K562 (cell line): Measurements from ENCODE around the gene C14orf180. TPM values are rescaled to one million over a fixed set of nuclear protein-coding genes. Genes with fewer than 3 reads are reported as not detected.
A peak's percentile ranks its signal among the peaks of the same experiment; 100 is the strongest.

Source experiments
- ATAC-seq: fragments of 200-7000 bp; cut with Tn5 transposase; 3 replicates; pipeline ENCODE4 v1.9.1; 2020; ENCODE audit warnings: moderate library complexity
- BruUV-seq: library from RNA; stranded (reverse); fragments of 400-500 nt; replicated peaks from 2 replicates; lab custom pipeline; 2021; lab: Mats Ljungman, UMichigan
- CTCF ChIA-PET: fragments of 300-600 bp; formaldehyde crosslinking; extraction: SDS; loops from one replicate; lab custom pipeline; 2021; ENCODE audit warnings: low intra/inter-chr PET ratio; lab: Yijun Ruan, JAX
- POLR2A ChIA-PET: fragments of 300-600, 350-650 bp; sonication (Branson Sonifier 250); formaldehyde crosslinking; extraction: SDS; loops from one replicate; lab custom pipeline; 2021; ENCODE audit warnings: antibody characterized with exemption, inconsistent platforms; lab: Yijun Ruan, JAX
- DNase-seq, 4 experiments: peaks; one replicate each; pipeline versions ENCODE4 v3.0.0 to v3.0.0-alpha.2; 2011 to 2018; ENCODE audit warnings: low spot score in 3 of 4, mixed read lengths in 3 of 4; ENCODE audit errors: extremely low read depth in 1 of 4
- FAIRE-seq: peaks from 2 replicates; lab custom pipeline; 2011; peaks lifted over from hg19 to GRCh38; lab: Jason Lieb, UNC
- H2AFZ ChIP-seq: 2 replicates; pipeline ENCODE4 v1.6.0; 2011; ENCODE audit warnings: low read depth, low read length, control low read depth, inconsistent platforms
- H3K27ac ChIP-seq: fragments of 200-600 bp; 3 replicates; pipeline ENCODE4 v1.8.0; 2011; ENCODE audit warnings: low read depth, mild to moderate bottlenecking, control low read depth, inconsistent platforms, low read length, moderate library complexity, mixed read lengths; ENCODE audit errors: extremely low read depth
- H3K27me3 ChIP-seq, 2 experiments: fragments of 300-600 bp in 1 of 2; 2 replicates in 1 of 2; 3 replicates in 1 of 2; pipeline versions ENCODE4 v1.6.0 to v1.8.0; 2011; ENCODE audit warnings: inconsistent platforms in 2 of 2, low read length in 2 of 2, mild to moderate bottlenecking in 1 of 2, mixed read lengths in 1 of 2, moderate library complexity in 1 of 2; ENCODE audit not compliant: control insufficient read depth in 2 of 2, insufficient read depth in 2 of 2
- H3K36me3 ChIP-seq: fragments of 300-600 bp; 3 replicates; pipeline ENCODE4 v1.8.0; 2011; ENCODE audit warnings: mild to moderate bottlenecking, low read length, inconsistent platforms; ENCODE audit not compliant: control insufficient read depth, insufficient read depth
- H3K4me1 ChIP-seq, 2 experiments: fragments of 200-600 bp in 1 of 2; replicated peaks in 1 of 2; 2 replicates in 1 of 2; 3 replicates in 1 of 2; pipeline versions ENCODE4 v1.5.1 to v1.8.0; 2011; ENCODE audit warnings: inconsistent platforms in 2 of 2, low read length in 2 of 2, mild to moderate bottlenecking in 1 of 2, mixed read lengths in 1 of 2, moderate library complexity in 1 of 2; ENCODE audit not compliant: control insufficient read depth in 2 of 2, insufficient read depth in 2 of 2
- H3K4me2 ChIP-seq: 2 replicates; pipeline ENCODE4 v1.6.1; 2011; ENCODE audit warnings: low read length, control low read depth, inconsistent platforms, mixed read lengths; ENCODE audit not compliant: insufficient read depth
- H3K4me3 ChIP-seq: fragments of 200-600 bp; sonication (generic), shearing (Covaris generic); 2 replicates; pipeline ENCODE4 v1.5.1; 2016; ENCODE audit warnings: control low read depth, inconsistent platforms
- H3K79me2 ChIP-seq: fragments of 200-600 bp; 3 replicates; pipeline ENCODE4 v1.8.0; 2011; ENCODE audit warnings: low read length, inconsistent platforms; ENCODE audit not compliant: control insufficient read depth, insufficient read depth
- H3K9ac ChIP-seq, 2 experiments: 2 replicates each; pipeline versions ENCODE4 v1.6.0 to v1.6.1; 2011; ENCODE audit warnings: low read depth in 2 of 2, low read length in 2 of 2, control low read depth in 1 of 2, inconsistent platforms in 1 of 2, mild to moderate bottlenecking in 1 of 2, mixed read lengths in 1 of 2; ENCODE audit not compliant: insufficient read depth in 1 of 2
- H3K9me1 ChIP-seq: one replicate; pipeline ENCODE4 v1.6.0; 2011; ENCODE audit warnings: inconsistent platforms, mild to moderate bottlenecking, low read length, moderate library complexity; ENCODE audit not compliant: control insufficient read depth, insufficient read depth
- H3K9me3 ChIP-seq: replicated peaks from 2 replicates; pipeline ENCODE4 v1.5.1; 2011; ENCODE audit warnings: low read depth, low read length, inconsistent platforms; ENCODE audit not compliant: control insufficient read depth, insufficient read depth
- H4K20me1 ChIP-seq: replicated peaks from 2 replicates; pipeline ENCODE4 v1.6.1; 2011; ENCODE audit warnings: low read length, inconsistent platforms, mixed read lengths; ENCODE audit not compliant: control insufficient read depth, insufficient read depth
- ARID1B ChIP-seq: fragments of 450-650 bp; IDR thresholded peaks from 2 replicates; pipeline ENCODE4 v1.6.1; 2016; ENCODE audit warnings: antibody characterized with exemption, mild to moderate bottlenecking, inconsistent platforms
- GABPA ChIP-seq: fragments of 200-800 bp; sonication (Bioruptor generic); conservative IDR thresholded peaks from 2 replicates; pipeline ENCODE4 v1.6.1; 2016; ENCODE audit warnings: low read depth, missing genetic modification characterization, missing compliant biosample characterization
- MXI1 ChIP-seq: IDR thresholded peaks from 2 replicates; pipeline ENCODE4 v1.6.1; 2011; ENCODE audit warnings: low read depth, mild to moderate bottlenecking, improper control_type of control experiment, low read length
- MYNN ChIP-seq, 2 experiments: sonication (generic); formaldehyde crosslinking in 1 of 2; IDR thresholded peaks; 2 replicates each; pipeline versions ENCODE4 v1.5.0 to v1.6.1; 2016 to 2020; ENCODE audit warnings: antibody characterized with exemption in 1 of 2, missing genetic modification reagents in 1 of 2
- PPARD ChIP-seq: fragments of 250-450 bp; sonication (Bioruptor Pico); IDR thresholded peaks from 2 replicates; pipeline ENCODE4 v1.8.0; 2022; ENCODE audit warnings: inconsistent platforms, mild to moderate bottlenecking, moderate library complexity
- PURB ChIP-seq: sonication (generic); formaldehyde crosslinking; IDR thresholded peaks from 2 replicates; pipeline ENCODE4 v1.9.0; 2021; ENCODE audit warnings: low read depth, mild to moderate bottlenecking, missing genetic modification reagents
- RAD21 ChIP-seq, 2 experiments: fragments of 250-450 bp in 1 of 2; fragments of 450-650 bp in 1 of 2; sonication (Bioruptor Pico) in 1 of 2; formaldehyde crosslinking in 1 of 2; IDR thresholded peaks in 1 of 2; conservative IDR thresholded peaks in 1 of 2; 2 replicates each; pipeline versions ENCODE4 v1.4.0 to v1.8.0; 2020 to 2022; ENCODE audit warnings: mild to moderate bottlenecking in 2 of 2, moderate library complexity in 1 of 2
- ZNF24 ChIP-seq: fragments of 450-650 bp; IDR thresholded peaks from 2 replicates; pipeline ENCODE4 v1.6.1; 2016
- WGBS: fragments of 100-300 bp; shearing (Covaris generic); methylation state at CpG from one replicate; pipeline ENCODE4 v1.1.6; 2016; ENCODE audit warnings: low coverage, mixed read lengths; ENCODE audit not compliant: insufficient coverage; ENCODE audit errors: missing lambda C conversion rate; 5-methylcytosine and 5-hydroxymethylcytosine counted together
- in situ Hi-C: fragments of 300-500 bp; cut with MboI; formaldehyde crosslinking; loops from 4 replicates; pipeline ENCODE4 v1.15.0; 2018; ENCODE audit warnings: inconsistent platforms, mixed read lengths
- intact Hi-C: fragments of 100-400 bp; cut with micrococcal nuclease; formaldehyde crosslinking; loops from 2 replicates; pipeline ENCODE4 v1.14.2; 2022
- polyA plus RNA-seq, 8 experiments: library from polyadenylated mRNA; depleted of rRNA in 4 of 8; stranded (reverse) in 5 of 8; unstranded in 3 of 8; fragments of >200 nt; fragmentation: Nextera tagmentation in 2 of 8; fragmentation: Illumina TruSeq in 1 of 8; extraction: Ambion mirVana in 2 of 8; extraction: Trizol in 1 of 8; gene quantifications; 2 replicates each; pipeline versions ENCODE4 v1.2.1 to v1.2.3, GENCODE V29; 2011 to 2014; ENCODE audit warnings: inconsistent platforms in 1 of 8, missing spikeins in 1 of 8
- total RNA-seq, 7 experiments: library from RNA; depleted of rRNA in 6 of 7; stranded (reverse); fragments of >200 nt in 6 of 7; fragmentation: Illumina TruSeq in 2 of 7; extraction: Trizol in 2 of 7; gene quantifications; 2 replicates each; pipeline versions ENCODE4 v1.2.1 to v1.2.3, GENCODE V29; 2011 to 2021; ENCODE audit warnings: low replicate concordance in 1 of 7
- TF ChIP-seq, protein P1 (sequence below): fragments of 250-450 bp; sonication (Bioruptor Pico); IDR thresholded peaks from 2 replicates; pipeline ENCODE4 v1.8.0; 2022; ENCODE audit warnings: moderate library complexity, mild to moderate bottlenecking, inconsistent platforms
- TF ChIP-seq, protein P2 (sequence below): fragments of 450-650 bp; IDR thresholded peaks from one replicate; pipeline ENCODE4 v1.6.1; 2018; ENCODE audit warnings: mild to moderate bottlenecking, moderate library complexity; ENCODE audit not compliant: partially characterized antibody
- TF ChIP-seq, protein P3 (sequence below), 2 experiments: fragments of 450-650 bp; formaldehyde crosslinking in 1 of 2; IDR thresholded peaks; 2 replicates each; pipeline versions ENCODE4 v1.4.0 to v1.6.1; 2014 to 2020; ENCODE audit warnings: mild to moderate bottlenecking in 2 of 2, borderline replicate concordance in 1 of 2, low read depth in 1 of 2

The C14orf180 gene
- total and polyA plus RNA-seq, 9 of the 15 experiments (the other 6 are each of a cell fraction or from before 2014, with no cell fraction given) = not detected

DNA sequence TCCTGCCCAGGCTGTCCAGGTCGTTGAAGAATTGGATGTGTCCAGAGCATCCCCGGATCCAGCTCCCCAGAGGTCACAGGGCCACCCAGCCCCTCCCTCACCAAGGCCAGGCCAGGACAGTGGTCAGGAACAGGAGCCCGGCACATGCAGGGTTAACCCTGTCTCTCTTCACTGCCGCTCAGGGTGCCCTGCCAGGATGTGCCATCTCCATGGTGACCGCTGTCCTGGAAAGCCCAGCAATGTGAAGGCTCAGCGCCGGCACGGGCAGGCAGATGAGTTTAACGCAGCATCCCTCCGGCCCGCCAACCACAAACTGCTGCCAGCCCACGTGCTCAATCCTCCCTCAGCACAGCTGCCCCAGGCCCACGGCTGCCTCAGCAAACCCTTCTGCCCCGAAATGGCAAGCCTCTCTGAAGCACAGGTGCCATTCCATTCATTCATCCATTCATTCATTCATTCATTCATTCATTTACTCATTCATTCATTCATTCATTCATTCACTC, 20.6 kb downstream of the C14orf180 start:
- Histone ChIP-seq H3K4me2 (no peak overlapping the region), H3K36me3 (no peaks in the 10 kb centered on the region), H3K27ac (no peak overlapping the region), H2AFZ (no peak overlapping the region), H3K9me1 (no peaks in the 10 kb centered on the region), H4K20me1 (no peaks in the 10 kb centered on the region), H3K27me3 (peaks cover 3 to 21% of the 10 kb centered on the region in 2 experiments; a peak in 3 of 5 replicates), H3K4me3 (no peak overlapping the region), H3K79me2 (no peaks in the 10 kb centered on the region), H3K9ac (no peak overlapping the region), H3K4me1 (peaks cover 0 to 15% of the 10 kb centered on the region in 2 experiments; a peak in 2 of 5 replicates), H3K9me3 (no peaks in the 10 kb centered on the region)
- no TSS peak for BruUV-seq
- WGBS = 0% methylated on average over 7 of the region's 14 CpGs
- intact Hi-C loops (no loop called here), in situ Hi-C loops (no loop called here)
- POLR2A ChIA-PET = no interaction called here
- ATAC-seq (no peak), FAIRE-seq (no peak), DNase-seq (no peak)
- CTCF ChIA-PET = no interaction called here
- peak; percentile 97 for TF ChIP-seq ZNF24
- TF ChIP-seq PPARD (CRISPR knock-in tag) = no peak
- TF ChIP-seq, protein P1, sequence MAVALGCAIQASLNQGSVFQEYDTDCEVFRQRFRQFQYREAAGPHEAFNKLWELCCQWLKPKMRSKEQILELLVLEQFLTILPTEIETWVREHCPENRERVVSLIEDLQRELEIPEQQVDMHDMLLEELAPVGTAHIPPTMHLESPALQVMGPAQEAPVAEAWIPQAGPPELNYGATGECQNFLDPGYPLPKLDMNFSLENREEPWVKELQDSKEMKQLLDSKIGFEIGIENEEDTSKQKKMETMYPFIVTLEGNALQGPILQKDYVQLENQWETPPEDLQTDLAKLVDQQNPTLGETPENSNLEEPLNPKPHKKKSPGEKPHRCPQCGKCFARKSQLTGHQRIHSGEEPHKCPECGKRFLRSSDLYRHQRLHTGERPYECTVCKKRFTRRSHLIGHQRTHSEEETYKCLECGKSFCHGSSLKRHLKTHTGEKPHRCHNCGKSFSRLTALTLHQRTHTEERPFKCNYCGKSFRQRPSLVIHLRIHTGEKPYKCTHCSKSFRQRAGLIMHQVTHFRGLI = no peak
- TF ChIP-seq ARID1B = no peak
- no peak for TF ChIP-seq RAD21 (CRISPR knock-in tag; conservative IDR thresholded peaks at IDR 0.05 in 1 of 2, IDR thresholded peaks at IDR 0.05 in 1 of 2)
- TF ChIP-seq PURB (CRISPR knock-in tag) = no peak
- TF ChIP-seq GABPA = no peak
- TF ChIP-seq, protein P2, sequence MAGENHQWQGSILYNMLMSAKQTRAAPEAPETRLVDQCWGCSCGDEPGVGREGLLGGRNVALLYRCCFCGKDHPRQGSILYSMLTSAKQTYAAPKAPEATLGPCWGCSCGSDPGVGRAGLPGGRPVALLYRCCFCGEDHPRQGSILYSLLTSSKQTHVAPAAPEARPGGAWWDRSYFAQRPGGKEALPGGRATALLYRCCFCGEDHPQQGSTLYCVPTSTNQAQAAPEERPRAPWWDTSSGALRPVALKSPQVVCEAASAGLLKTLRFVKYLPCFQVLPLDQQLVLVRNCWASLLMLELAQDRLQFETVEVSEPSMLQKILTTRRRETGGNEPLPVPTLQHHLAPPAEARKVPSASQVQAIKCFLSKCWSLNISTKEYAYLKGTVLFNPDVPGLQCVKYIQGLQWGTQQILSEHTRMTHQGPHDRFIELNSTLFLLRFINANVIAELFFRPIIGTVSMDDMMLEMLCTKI = no peak
- no peak for TF ChIP-seq MYNN (IDR thresholded peaks at IDR 0.05)
- no peak for TF ChIP-seq MYNN (CRISPR knock-in tag; IDR thresholded peaks at IDR 0.05)
- TF ChIP-seq, protein P3, sequence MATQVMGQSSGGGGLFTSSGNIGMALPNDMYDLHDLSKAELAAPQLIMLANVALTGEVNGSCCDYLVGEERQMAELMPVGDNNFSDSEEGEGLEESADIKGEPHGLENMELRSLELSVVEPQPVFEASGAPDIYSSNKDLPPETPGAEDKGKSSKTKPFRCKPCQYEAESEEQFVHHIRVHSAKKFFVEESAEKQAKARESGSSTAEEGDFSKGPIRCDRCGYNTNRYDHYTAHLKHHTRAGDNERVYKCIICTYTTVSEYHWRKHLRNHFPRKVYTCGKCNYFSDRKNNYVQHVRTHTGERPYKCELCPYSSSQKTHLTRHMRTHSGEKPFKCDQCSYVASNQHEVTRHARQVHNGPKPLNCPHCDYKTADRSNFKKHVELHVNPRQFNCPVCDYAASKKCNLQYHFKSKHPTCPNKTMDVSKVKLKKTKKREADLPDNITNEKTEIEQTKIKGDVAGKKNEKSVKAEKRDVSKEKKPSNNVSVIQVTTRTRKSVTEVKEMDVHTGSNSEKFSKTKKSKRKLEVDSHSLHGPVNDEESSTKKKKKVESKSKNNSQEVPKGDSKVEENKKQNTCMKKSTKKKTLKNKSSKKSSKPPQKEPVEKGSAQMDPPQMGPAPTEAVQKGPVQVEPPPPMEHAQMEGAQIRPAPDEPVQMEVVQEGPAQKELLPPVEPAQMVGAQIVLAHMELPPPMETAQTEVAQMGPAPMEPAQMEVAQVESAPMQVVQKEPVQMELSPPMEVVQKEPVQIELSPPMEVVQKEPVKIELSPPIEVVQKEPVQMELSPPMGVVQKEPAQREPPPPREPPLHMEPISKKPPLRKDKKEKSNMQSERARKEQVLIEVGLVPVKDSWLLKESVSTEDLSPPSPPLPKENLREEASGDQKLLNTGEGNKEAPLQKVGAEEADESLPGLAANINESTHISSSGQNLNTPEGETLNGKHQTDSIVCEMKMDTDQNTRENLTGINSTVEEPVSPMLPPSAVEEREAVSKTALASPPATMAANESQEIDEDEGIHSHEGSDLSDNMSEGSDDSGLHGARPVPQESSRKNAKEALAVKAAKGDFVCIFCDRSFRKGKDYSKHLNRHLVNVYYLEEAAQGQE (IDR thresholded peaks at IDR 0.05; ENCODE audit: borderline replicate concordance) = no peak
- TF ChIP-seq, protein P3 (CRISPR knock-in tag; IDR thresholded peaks at IDR 0.05; ENCODE audit: low read depth) = no peak
- no peak for TF ChIP-seq MXI1
